DMS153 (cell line): ENCODE results near the gene MISFA.
"Not testable (repeated sequence)": the region's sequence is repeated elsewhere in the genome, so short reads cannot be mapped to it uniquely, and the experiment has no call there.

Experiments
- DNase-seq: peaks from one replicate; lab custom pipeline; 2025; lab: John Stamatoyannopoulos, UW

Gene MISFA

DNA sequence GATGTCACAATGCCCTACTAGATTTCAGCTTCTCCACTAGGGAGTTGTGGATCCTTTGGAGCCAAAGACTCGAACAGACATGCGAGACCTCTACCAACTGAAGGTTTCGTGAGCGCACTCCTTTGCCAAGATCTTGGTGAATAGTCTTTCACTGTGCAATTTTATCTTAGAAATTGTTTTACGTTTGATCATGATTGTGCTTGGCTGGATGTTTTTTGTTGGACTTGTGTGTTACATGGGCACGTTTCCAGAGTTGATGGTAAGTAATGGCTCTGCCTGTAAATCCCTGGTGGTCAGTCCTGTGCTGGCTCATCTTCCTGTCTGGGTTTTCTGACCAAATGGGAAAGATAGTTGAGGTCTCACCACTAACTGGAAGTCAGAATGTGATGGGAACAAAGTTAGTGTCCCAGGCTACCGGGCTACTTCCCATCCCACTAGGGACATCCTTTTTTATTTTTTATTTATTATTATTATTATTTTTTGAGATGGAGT, at the start of gene MISFA:
TSS of gene MISFA (plus strand) at position 51 of the 492 bp plus-strand sequence. CDS start at position 191, 140 bp downstream.
- no peak for DNase-seq

DNA sequence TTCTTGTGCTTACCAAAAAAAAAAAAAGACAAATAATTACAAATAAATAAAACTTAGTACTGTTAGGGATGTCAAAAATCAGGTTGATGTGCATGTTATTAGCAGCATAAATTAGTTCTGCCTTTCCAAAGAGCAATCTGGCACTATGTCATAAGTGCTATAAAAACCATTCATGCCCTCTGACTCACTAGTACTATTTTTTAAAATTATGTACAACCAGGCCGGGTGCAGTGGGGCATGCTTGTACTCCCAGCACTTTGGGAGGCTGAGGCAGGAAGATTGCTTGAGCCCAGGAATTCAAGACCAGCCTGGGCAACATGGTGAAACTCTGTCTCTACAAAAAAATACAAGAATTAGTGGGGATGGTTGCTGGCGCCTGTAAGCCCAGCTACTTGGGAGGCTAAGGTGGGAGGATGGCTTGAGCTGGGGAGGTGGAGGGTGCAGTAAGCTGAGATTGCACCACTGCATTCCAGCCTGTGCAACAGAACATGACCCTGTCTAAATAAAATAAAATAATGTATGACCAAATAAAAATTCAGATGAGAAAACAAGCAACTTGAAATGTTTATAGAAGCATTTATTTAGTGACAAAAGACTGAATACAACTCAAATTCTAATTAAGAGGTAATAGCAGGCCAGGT, 36.4 kb upstream of the MISFA start:
- no peak for DNase-seq

DNA sequence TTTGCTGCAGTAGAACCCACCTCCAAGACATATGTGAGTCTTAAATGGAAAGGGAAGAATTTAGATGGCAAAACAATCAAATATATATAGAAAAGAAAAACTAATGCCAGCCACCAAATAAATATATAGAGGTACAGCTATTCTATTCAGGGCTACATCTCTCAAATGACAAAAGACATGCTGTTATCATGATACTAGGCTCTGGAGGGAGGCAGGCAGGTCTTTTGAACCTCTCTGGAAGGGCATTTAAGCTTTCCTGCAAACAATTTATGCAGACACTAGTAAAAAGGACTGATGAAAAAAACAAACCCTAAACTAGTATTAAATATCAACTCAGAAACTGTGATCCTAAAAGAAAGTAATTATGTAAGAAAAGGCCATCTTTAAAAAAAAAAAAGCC, 35.4 kb upstream of the MISFA start:
- no peak for DNase-seq

DNA sequence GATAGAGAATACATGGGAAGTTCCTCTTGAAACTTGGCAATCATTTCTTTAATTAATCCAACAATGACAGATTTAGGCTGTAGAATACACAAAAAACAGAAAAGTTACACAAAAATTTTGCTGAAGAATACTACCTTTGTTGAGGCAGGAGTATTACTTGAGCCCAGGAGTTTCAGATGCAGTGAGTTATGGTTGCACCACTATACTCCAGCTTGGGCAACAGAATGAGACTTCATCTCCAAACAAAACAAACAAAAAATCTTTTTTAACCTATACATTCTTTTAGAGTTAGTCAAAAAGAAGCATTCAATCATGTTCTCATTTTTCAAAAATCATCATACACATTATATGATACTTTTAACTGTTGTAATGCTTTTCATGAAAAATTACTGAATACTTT, 33.2 kb upstream of the MISFA start:
- DNase-seq, result no peak

DNA sequence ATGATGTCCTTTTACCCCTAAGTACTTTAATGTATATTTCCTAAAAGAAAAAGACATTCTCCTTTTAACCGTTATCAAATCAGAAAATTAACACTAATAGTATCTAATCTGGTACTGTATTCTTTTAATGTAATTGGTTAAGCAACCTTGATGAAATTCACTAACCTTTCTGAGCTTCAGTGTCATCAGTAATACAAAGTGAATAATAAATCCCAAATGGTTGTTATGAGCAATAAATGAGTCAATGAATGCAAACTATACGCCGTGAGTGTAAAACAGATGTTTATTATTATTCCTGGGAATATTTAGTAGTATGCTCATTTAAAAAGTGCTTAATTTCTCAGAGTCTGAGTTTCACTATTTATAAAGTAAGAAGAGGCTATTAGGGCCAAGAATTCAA, 32.5 kb upstream of the MISFA start:
- DNase-seq, result no peak

DNA sequence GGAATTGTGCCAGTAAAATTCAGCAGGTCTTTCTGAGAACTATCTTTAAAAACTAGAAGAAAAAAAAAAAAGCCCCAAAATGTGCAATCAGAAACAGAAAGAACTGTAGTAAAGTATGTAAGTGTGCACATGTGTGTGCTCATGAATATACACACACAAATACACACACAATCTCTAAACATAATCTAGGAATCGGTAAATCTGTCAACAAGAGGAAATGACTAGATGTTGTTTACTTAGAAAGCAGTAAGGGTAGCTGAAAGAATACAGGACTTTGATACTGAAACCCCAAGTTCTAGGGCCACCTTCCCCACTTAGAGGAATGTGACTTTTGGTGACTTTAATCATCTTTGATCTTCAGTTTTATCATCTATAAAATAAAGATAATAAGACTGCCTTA, 24.2 kb upstream of the MISFA start:
- DNase-seq, result no peak

DNA sequence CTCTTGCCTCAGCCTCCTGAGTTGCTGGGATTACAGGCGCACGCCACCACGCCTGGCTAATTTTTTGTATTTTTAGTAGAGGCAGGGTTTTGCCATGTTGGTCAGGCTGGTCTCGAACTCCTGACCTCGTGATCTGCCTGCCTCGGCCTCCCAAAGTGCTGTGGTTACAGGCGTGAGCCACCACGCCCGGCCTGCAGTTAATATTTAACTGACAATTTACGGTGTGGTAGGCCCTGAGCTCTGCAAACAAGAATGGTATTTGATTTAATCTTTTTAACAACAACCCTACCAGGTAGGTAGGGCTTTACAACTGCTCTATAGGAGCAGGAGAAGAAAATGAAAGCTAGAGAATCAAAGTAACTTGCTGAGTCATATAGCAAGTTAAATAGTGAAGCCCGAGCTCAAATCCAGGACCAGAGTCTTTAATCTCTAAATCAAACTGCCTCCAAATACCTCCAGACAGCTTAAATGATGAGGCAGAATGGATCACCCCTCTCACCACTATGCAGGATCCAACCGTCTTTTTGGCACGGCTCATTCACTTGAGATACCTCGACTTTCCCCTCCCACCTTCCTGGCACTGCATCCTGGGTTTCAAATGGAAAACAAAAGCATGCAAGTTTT, 20.5 kb upstream of the MISFA start:
- no peak for DNase-seq

DNA sequence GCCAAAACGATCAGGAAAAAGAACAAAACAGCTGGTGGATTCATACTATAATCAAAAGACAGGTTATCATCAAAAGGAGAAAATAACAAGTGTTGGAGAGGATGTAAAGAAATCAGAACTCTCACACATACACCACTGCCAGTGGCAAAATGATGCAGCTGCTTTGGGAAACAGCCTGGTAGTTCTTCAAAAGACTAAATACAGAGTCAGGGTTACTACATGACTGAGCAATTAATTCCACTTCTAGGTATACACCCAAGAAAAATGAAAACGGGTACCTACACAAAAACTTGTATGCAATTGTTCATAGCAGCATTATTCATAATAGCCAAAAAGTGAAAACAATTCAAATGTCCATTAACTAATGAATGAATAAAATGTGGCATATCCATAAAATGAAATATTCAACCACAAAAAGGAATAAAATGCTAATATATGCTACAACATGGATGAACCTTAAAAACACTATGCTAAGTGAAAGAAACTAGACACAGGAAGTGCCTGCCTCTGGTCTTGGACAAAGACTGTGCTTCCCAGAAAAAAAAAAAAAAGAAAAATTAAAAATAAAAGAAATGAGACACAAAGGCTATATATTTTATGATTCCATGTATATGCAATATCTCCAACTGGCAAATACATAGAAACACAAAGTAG, 19.3 kb upstream of the MISFA start:
- no peak for DNase-seq

DNA sequence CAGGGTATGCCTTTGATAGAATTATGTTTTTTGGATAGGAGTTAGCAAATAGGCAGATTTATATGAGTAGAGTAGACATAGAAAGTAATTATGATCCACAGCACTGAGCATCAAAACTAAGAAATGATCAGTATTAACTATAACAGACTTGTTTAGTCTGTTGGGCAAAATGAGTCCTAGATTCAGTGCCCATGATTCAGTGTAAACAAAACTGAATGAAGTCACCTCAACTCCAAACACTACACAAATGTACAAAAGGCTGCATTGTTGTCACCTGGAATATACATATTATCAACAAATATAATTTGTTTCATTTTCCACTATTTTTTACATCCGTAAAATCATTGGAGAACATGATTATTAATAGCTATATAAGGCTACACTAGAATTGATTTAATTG, 17.8 kb upstream of the MISFA start:
- DNase-seq, result no peak

DNA sequence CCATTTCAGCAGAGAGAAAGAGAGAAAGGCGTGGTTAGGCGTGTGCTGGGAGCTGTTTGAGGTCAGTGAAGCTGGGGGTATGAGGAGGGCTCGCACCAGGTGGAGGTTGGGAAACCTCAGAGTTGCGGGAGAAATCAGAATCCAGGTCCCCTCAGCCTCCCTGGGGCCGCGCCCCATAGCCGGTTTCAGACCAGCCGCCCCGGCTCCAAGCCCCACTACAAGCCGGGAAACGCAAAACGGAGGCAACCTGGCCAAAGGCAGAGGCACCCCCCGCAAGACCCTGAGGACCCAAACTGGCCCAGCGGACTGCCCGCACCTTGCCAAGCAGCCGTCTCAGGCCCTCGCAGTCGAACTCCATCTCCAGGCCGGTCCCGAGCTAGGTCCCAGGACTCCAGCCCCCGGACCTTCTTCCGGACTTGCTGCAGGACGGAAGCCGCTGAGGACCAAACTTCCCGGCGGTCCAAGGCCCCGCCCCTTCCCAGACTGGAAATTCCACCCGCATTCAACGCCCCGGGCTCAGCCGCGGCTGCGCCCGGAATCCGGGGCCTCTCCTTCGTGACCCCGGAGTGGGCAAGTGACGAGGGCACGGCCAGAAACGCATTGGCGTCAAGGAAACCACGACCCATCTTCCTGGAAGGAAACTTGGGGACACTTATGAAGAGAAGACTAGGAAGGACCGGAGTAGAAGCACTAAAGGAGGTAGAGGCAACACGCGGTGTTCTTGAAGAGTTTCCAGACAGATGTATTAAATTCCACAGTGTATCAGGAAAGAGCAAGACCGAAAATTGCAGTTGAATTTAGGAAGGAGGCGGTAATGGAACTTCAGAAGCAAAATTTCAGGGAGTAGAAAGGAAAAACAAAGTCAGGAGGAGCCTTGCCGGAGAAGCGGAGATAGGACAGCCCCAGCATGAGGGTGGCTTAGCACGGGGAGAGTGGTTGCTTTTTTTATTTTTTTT, 11.0 kb upstream of the MISFA start, which contains the start of gene UEVLD:
TSS of gene UEVLD (minus strand) at position 438 of the 956 bp plus-strand sequence. CDS start at position 358, 80 bp downstream.
- peak; percentile 71 for DNase-seq

DNA sequence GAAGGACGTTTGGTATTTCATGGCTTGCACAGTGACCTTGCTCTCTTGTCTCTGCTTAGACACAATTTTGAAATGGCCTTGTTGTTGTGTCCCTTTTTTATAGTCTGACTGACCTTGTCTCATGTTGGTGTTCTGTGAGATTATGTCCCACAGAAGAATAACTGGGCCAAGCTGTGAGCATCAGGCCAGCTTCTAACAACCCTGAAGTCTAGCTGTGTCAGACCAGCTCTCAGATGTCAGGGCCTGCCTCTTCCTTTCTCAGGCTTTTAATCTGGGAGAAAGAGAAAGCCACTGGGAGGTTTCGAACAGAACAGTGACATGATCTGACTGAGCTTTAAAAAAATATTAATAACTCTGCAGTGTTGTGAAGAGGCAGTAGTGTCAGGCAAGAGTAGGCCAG, 9.0 kb upstream of the MISFA start:
- no peak for DNase-seq

DNA sequence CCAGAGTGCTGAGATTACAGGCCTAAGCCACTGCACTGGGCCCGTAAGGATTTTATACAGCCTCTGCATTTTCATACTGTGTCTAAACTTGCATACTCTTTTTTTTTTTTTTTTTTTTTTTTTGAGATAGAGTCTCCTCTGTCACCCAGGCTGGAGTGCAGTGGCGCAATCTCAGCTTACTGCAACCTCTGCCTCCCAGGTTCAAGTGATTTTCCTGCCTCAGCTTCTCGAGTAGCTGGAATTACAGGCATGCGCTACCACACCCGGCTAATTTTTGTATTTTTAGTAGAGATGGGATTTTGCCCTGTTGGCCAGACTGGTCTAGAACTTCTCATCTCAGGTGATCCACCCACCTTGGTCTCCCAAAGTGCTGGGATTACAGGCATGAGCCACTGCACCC, 5.5 kb upstream of the MISFA start:
- DNase-seq, result not testable (repeated sequence)

DNA sequence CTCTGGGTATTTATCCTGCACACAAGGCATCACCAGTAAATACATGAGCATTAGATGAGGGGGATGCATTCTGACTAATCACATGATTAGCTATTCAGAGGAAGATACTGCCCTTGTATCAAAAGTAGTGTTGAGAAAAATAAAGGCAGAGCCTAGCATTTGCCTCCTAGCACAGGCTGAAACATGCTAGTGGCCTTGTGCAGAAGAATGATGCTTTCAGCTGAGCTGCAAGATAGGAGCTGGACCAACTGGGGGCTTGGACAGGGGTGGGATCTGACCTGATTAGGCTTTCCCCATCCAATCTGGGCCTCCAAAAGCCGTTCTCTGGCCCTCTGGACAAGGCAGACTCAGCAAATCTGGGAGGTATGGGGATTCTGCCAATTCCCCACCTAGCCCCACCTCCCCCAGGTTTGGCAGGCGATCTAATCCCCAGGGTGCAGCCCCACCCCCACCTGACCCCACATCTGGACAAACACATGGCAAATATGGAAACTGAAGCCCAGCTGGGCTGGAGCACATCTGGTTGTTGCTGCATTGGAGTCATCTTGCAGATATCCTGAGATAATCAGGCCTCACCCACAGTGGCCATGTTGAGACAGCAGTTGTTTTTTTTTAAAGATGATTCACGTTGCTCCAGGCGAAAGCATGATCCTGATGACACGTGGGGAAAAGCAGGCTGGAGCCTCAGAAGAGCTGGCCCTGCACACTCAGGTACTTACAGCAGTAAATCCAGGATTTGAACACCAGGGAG, 4.4 kb upstream of the MISFA start:
- no peak for DNase-seq

DNA sequence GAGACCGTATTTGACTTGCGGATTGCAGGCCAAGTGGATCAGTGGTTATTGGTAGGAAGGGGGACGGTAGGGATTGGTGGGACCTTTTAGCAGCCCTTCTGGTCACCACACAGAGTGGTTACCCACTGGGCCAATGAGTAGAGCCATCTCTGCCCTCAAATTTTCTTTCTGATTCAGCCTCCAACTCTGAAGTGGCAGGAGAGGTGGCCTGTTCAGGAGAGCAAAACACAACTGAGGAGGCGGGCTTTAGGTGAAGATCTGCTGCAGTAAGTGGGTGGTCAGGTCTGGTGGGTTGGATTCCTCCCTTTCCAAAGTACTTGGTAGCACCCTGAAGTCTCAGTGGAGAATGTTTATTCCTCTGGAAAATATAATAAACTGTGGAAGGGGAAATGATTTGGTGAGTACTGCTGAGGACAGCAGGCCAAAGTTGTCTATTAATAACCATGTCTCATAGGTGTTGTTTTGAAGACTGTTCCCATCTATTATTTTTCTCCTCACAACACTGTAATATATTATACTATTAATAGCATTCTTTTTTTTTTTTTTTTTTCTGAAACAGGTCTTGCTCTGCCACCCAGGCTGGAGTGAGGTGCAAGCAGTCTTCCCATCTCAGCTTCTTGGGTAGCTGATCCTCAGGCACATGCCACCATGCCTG, 1.5 kb downstream of the MISFA start:
- DNase-seq, result no peak

DNA sequence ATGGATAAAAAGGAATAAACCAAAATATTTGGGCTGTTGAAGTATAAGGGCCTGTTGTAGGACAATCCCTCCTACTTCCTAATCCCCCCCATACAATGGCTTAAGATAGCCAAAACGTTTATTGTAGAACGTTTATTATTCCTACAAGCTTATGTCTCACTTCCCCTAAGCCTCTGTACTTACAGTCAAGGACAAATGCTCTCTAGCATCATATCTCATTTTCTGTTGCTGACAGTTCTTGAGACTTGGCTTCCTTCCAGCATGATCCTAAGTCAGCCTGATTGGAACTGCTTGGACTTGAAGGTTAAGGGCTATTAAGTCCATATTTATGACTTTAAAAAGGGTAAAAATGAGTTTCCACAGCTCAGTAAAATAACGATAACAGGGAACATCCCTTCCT, 8.8 kb downstream of the MISFA start:
- no peak for DNase-seq

DNA sequence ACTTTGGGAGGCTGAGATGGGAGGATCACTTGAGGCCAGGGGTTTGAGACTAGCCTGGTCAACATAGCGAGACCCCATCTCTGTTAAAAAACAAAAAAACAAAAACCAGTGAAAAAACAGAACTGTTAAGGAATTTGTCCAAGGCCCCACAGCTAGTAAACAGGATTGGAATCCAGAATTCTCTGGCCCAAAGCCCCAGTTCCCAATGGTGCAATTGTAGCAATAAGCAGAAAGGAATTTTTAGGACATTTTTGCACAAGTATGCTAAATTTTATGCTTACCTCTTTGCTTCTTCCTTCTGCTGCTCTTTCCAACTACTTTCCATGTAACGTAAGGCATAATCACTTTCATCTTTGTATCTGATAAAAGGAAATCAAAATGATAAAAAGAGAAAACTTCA, 11.6 kb downstream of the MISFA start:
- no peak for DNase-seq

DNA sequence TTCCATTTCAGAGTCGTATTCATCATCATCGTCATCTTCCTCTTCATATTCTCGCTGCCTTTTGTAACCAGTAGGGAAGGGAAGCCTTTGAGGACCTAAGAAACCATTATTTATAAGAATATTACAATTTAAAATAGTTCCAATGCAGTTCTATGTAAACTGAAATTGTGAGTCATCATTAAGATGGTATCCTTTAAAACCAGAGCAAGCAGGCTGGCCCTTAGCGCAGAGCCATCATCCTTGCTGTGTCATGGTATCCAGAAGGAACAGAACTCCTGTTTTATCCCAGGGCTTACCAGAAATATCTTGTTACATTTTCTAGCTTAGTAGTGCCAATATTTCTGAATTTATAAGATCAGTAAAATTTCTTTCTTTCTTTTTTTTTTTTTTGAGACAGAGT, 12.8 kb downstream of the MISFA start:
- no peak for DNase-seq

DNA sequence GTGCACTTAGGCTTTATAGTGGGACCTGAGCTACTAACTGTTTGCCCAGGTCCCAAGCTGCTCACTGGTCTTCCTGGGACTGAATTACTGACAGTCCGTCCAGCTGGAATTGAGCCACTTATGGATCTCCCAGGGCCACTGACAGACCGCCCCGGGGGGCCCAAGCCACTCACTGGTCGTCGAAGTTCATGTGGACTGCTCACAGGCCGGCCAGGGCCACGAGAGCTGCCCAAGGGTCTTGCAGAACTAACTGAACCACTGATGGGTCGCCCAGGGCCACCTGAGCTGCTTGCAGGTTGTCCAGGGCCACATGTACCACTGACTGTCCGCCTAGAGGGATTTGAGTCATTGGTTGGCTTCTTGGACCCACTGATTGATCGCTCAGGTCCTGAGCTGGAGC, 15.1 kb downstream of the MISFA start:
- DNase-seq, result no peak

DNA sequence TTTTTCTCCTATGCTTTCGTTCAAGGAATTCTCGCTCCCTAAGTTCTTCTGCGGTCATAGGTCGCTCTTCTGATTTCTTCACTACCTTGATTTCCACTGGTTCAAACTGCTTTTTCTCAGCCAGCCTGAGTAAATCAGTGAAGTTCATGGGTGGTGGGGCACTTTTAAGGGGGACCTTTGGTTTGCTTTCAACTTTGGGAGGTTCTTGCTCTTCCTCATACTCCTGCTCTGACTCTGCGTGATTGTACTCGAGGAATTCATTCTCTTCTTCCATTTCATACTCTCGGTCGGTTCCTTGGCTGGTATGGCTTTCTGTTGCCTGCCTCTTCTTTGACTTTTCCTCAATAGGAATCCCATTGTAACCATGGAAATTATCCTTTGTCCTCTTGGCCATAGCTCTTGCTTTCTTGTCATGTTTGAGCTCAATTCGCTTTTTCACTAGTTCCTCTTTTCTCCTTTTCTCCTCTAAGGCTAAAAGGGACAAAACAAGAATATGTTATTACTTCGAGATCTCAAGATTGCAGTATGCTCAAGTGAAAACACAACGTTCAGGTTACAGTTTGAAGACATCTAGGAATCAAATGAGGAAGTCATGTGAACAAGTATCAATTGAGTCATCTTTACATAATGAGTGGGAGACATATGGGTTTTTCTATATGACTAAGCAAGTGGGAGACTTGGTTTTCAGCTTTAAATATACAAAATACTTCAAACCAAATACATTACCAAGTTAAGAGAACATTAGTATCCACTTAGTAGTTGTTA, 16.2 kb downstream of the MISFA start:
- DNase-seq, result no peak

DNA sequence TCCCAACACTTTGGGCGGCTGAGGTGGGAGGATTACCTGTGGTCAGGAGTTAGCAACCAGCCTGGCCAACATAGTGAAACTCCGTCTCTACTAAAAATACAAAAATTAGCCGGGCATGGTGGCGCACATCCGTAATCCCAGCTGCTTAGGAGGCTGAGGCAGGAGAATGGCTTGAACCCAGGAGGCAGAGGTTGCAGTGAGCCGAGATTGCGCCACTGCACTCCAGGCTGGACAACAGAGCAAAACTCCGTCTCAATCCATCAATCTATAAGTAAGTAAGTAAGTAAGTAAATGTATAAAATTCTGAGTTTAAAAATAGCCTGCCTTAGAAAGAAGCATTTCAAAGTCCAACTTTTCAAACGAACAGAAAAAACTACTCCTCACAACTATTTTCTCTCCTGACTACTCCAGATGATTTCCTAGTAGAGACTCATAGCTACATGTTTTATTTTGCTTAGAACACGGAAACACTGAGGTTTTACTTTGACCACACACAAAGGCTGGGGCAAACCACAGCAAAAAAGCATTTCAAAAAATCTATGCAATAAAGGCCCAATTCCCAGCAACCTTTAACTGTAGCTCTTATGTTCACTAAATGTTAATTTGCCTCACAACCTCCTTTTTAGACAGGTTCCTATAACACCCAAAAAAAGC, 18.2 kb downstream of the MISFA start:
- DNase-seq, result no peak
